Osteoblast (primary cell): ENCODE data around the gene RALY. TPM values are rescaled to one million over a fixed set of nuclear protein-coding genes. Genes with fewer than 3 reads are reported as not detected.
A peak's percentile ranks its signal among the peaks of the same experiment; 100 is the strongest.

ENCODE experiments used
- DNase-seq: peaks from one replicate; pipeline ENCODE4 v3.0.0; 2011; ENCODE audit warnings: low spot score, mixed read lengths; ENCODE audit not compliant: insufficient read length; ENCODE audit errors: missing footprints
- H2AFZ ChIP-seq: 2 replicates; pipeline ENCODE4 v1.6.0; 2011; ENCODE audit warnings: mild to moderate bottlenecking, low read length
- H3K27ac ChIP-seq: 2 replicates; pipeline ENCODE4 v1.5.1; 2011; ENCODE audit warnings: mild to moderate bottlenecking, low read depth, low read length, moderate library complexity
- H3K27me3 ChIP-seq: 2 replicates; pipeline ENCODE4 v1.6.0; 2012; ENCODE audit warnings: mild to moderate bottlenecking, control low read depth, inconsistent platforms, low read length, moderate library complexity; ENCODE audit not compliant: insufficient read depth
- H3K36me3 ChIP-seq: 2 replicates; pipeline ENCODE4 v1.5.1; 2011; ENCODE audit warnings: mild to moderate bottlenecking, low read length, control low read depth, moderate library complexity; ENCODE audit not compliant: insufficient read depth
- H3K4me1 ChIP-seq: 2 replicates; pipeline ENCODE4 v1.5.1; 2011; ENCODE audit warnings: mild to moderate bottlenecking, low read length, control low read depth, moderate library complexity; ENCODE audit not compliant: insufficient read depth
- H3K4me2 ChIP-seq: 2 replicates; pipeline ENCODE4 v1.6.0; 2011; ENCODE audit warnings: mild to moderate bottlenecking, low read length; ENCODE audit not compliant: insufficient read depth
- H3K4me3 ChIP-seq: fragments of 200-600 bp; sonication (generic); 3 replicates; pipeline ENCODE4 v1.5.1; 2012; ENCODE audit warnings: mild to moderate bottlenecking, low read length, inconsistent platforms; ENCODE audit not compliant: insufficient read depth
- H3K79me2 ChIP-seq: 2 replicates; pipeline ENCODE4 v1.6.0; 2012; ENCODE audit warnings: mild to moderate bottlenecking, low read length, control low read depth, inconsistent platforms; ENCODE audit not compliant: insufficient read depth
- H3K9me3 ChIP-seq: 2 replicates; pipeline ENCODE4 v1.5.1; 2011; ENCODE audit warnings: low read depth, low read length, control low read depth
- H4K20me1 ChIP-seq: 2 replicates; pipeline ENCODE4 v1.6.0; 2012; ENCODE audit warnings: mild to moderate bottlenecking, low read length, control low read depth; ENCODE audit not compliant: insufficient read depth
- CTCF ChIP-seq: IDR thresholded peaks from 2 replicates; pipeline ENCODE4 v1.5.1; 2011; ENCODE audit warnings: mild to moderate bottlenecking, low read depth, low read length, moderate library complexity; ENCODE audit errors: extremely low read depth
- total RNA-seq: library from RNA; depleted of rRNA; stranded (reverse); fragments of >200 nt; gene quantifications from 2 replicates; pipeline ENCODE4 v1.2.3, GENCODE V29; 2012

The RALY gene
- total RNA-seq, 1 donor: 77.1 TPM

GRCh38 chr20:34112600-34113101 is 118.9 kb downstream of the RALY start:
- H3K79me2 ChIP-seq: peaks cover 43% of the 10 kb centered on the region
- H3K9me3 ChIP-seq: no peaks in the 10 kb centered on the region
- peak; percentile 84 for DNase-seq
- peaks cover 40% of the 10 kb centered on the region for H4K20me1 ChIP-seq
- peaks cover 3% of the 10 kb centered on the region for H3K27me3 ChIP-seq
- H2AFZ ChIP-seq: peak overlapping the region; percentile 98
- TF ChIP-seq CTCF: no peak
- H3K27ac ChIP-seq: peak overlapping the region; percentile 98
- peaks cover 27% of the 10 kb centered on the region for H3K4me1 ChIP-seq
- H3K4me3 ChIP-seq: peak overlapping the region; percentile 98
- H3K36me3 ChIP-seq: peaks cover 24% of the 10 kb centered on the region
- H3K4me2 ChIP-seq: peak overlapping the region; percentile 100

DNA sequence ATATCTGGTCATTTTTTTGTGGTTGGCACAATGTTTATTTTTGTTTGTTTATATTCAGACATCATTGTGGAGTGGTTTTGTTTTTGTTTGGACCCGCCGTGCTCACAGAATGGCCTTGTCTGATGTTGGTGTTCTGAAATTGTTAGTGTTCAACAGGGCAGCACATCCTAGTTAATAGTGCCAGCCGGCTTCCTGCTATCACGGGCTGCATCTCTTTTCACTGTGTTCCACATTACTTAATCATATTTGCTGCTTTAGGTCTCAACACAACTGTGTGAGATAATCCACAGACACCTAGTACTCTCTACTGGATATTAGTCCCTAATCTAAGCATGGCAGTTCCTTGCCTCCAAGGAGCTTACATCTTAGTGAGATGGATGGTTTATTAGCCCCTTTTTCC is 121.1 kb downstream of the RALY start:
- peaks cover 5% of the 10 kb centered on the region for H3K36me3 ChIP-seq
- peaks cover 19% of the 10 kb centered on the region for H4K20me1 ChIP-seq
- TF ChIP-seq CTCF: no peak
- no peak for DNase-seq
- no peak overlapping the region for H2AFZ ChIP-seq
- H3K4me3 ChIP-seq: no peak overlapping the region
- peaks cover 16% of the 10 kb centered on the region for H3K4me1 ChIP-seq
- no peak overlapping the region for H3K27ac ChIP-seq
- H3K79me2 ChIP-seq: peaks cover 22% of the 10 kb centered on the region
- peaks cover 13% of the 10 kb centered on the region for H3K27me3 ChIP-seq
- no peak overlapping the region for H3K4me2 ChIP-seq
- H3K9me3 ChIP-seq: no peaks in the 10 kb centered on the region

- Histone ChIP-seq H3K4me1 (peaks cover 12% of the 10 kb centered on the region), H3K9me3 (no peaks in the 10 kb centered on the region), H3K36me3 (peaks cover 1% of the 10 kb centered on the region), H3K4me3 (no peak overlapping the region), H3K27ac (no peak overlapping the region), H3K27me3 (peaks cover 13% of the 10 kb centered on the region), H2AFZ (no peak overlapping the region), H4K20me1 (peaks cover 15% of the 10 kb centered on the region), H3K79me2 (peaks cover 18% of the 10 kb centered on the region), H3K4me2 (no peak overlapping the region)
- TF ChIP-seq CTCF: no peak
- DNase-seq: no peak
Observed at GRCh38 chr20:34115232-34115631, 121.5 kb downstream of the RALY start.

- no peak for DNase-seq
- H2AFZ ChIP-seq: no peak overlapping the region
- TF ChIP-seq CTCF: no peak
- H3K79me2 ChIP-seq: no peaks in the 10 kb centered on the region
- no peaks in the 10 kb centered on the region for H3K9me3 ChIP-seq
- no peak overlapping the region for H3K4me2 ChIP-seq
- H3K27me3 ChIP-seq: peaks cover 13% of the 10 kb centered on the region
- no peaks in the 10 kb centered on the region for H3K36me3 ChIP-seq
- H3K4me1 ChIP-seq: no peaks in the 10 kb centered on the region
- H3K27ac ChIP-seq: no peak overlapping the region
- H4K20me1 ChIP-seq: no peaks in the 10 kb centered on the region
- H3K4me3 ChIP-seq: no peak overlapping the region
Observed at GRCh38 chr20:34120213-34120612, 126.5 kb downstream of the RALY start.
